ENCODE data around the gene PDSS2. TPM values are rescaled to one million over a fixed set of nuclear protein-coding genes. Genes with fewer than 3 reads are reported as not detected.

Gene PDSS2
- total and polyA plus RNA-seq, 9 of the 15 experiments (the other 6 are each of a cell fraction or from before 2014, with no cell fraction given): 5.8 to 21.1 (median 12.0) TPM

DNA sequence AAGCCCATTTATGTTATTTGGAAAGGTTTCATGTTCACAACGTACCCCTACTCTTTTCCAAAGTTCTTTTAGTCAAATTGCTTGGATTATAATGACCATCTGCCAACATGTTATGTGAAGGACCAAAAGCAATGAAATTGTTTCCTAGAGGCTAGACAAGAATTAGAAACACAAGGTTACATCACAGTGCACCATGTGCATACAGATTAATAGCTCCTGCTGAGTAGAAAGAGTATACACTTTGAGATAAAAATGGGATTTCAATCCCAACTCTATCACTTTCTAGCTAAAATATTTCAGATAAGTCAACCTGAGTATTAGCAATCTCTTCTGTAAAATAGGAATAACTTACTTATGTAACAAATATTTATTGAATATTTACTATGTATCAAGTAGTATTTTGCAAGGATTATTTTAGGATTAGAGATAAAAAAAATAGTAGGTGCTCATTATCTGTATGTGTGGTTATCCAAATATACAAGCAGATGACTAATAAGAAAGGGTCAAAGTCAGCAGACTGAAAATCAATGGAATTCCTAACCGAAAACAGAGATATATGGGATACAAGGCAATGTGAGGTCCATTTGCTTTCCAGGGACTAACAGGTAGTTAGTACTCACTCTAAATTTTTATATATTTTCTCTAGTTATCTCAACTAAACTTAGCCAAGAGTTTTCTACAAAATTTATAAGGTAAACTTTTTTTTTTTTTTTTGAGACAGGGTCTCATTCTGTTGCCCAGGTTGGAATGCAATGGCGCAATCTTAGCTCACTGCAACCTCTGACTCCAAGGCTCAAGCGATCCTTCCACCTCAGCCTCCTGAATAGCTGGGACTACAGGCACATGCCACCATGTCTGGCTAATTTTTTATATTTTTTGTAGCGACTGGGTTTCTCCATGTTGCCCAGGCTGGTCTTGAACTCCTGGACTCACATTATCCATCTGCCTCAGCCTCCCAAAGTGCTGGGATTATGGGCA lies 127.7 kb downstream of the PDSS2 start:
- ChIA-PET CTCF (ENCODE audit: low intra/inter-chr PET ratio) (no interaction called here), POLR2A (interaction anchor here (0.6 to 2.1 kb wide), 3 partner anchors 9 to 262 kb away, joined by 3 to 5 read pairs (median 3); no protein-coding TSS in a partner anchor)
- TF ChIP-seq CEBPG (CRISPR knock-in tag; IDR thresholded peaks at IDR 0.05): no peak
- no peak for TF ChIP-seq CEBPG (tag; conservative IDR thresholded peaks at IDR 0.05 in 1 of 2, IDR thresholded peaks at IDR 0.05 in 1 of 2)
- TF ChIP-seq NR2C2 (CRISPR knock-in tag; IDR thresholded peaks at IDR 0.05): no peak
- TF ChIP-seq NR2C2 (tag; IDR thresholded peaks at IDR 0.05): no peak
- no peak for TF ChIP-seq USF2 (CRISPR knock-in tag; IDR thresholded peaks at IDR 0.05)
- TF ChIP-seq ELF2 (CRISPR knock-in tag; IDR thresholded peaks at IDR 0.05): no peak
- TF ChIP-seq ZC3H4 (CRISPR knock-in tag; IDR thresholded peaks at IDR 0.05; ENCODE audit: borderline replicate concordance): no peak
- TF ChIP-seq ZNF316 (IDR thresholded peaks at IDR 0.05): no peak
- no peak for TF ChIP-seq ILK (tag; IDR thresholded peaks at IDR 0.05; ENCODE audit: borderline replicate concordance, low read depth)
- Histone ChIP-seq H3K9me3 (replicated peaks; ENCODE audit: control insufficient read depth, insufficient read depth, low read depth, low read length) (no peaks in the 10 kb centered on the region), H3K4me2 (ENCODE audit: insufficient read depth, low read length) (no peak overlapping the region), H3K27me3 (ENCODE audit: control insufficient read depth in 2 of 2, insufficient read depth in 2 of 2, low read length in 2 of 2) (no peaks in the 10 kb centered on the region), H2AFZ (ENCODE audit: low read depth, low read length) (no peak overlapping the region), H3K4me1 (replicated peaks in 1 of 2; ENCODE audit: control insufficient read depth in 2 of 2, insufficient read depth in 2 of 2, low read length in 2 of 2) (no peaks in the 10 kb centered on the region; a peak in 1 of 5 replicates), H3K79me2 (ENCODE audit: control insufficient read depth, insufficient read depth, low read length) (no peaks in the 10 kb centered on the region), H3K27ac (ENCODE audit: extremely low read depth, low read depth, low read length) (no peak overlapping the region), H3K9ac (ENCODE audit: insufficient read depth in 1 of 2, low read depth in 2 of 2, low read length in 2 of 2) (no peak overlapping the region), H3K9me1 (ENCODE audit: control insufficient read depth, insufficient read depth, low read length) (no peaks in the 10 kb centered on the region), H4K20me1 (replicated peaks; ENCODE audit: control insufficient read depth, insufficient read depth, low read length) (no peaks in the 10 kb centered on the region), H3K36me3 (ENCODE audit: control insufficient read depth, insufficient read depth, low read length) (no peaks in the 10 kb centered on the region), H3K4me3 (no peak overlapping the region)
- intact Hi-C loops (cut with micrococcal nuclease) (no loop called here), in situ Hi-C loops (cut with MboI) (no loop called here)
- no peak for DNase-seq (ENCODE audit: extremely low read depth in 1 of 4, low spot score in 3 of 4)
- WGBS (ENCODE audit: insufficient coverage, low coverage, missing lambda C conversion rate): 60% methylated on average over 5 of the region's 5 CpGs
- BruUV-seq (replicated peaks): no TSS peak
- no peak for ATAC-seq
- no peak for FAIRE-seq
